Esophagus muscularis mucosa (tissue), 4 donors: Measurements from ENCODE around the gene PHAF1.

ENCODE experiments used
- CTCF ChIP-seq, 3 experiments: fragments of 200-600 bp in 2 of 3; fragments of 450-650 bp in 1 of 3; sonication (generic) in 2 of 3; IDR thresholded peaks; one replicate each; pipeline ENCODE4 v1.5.1; 2017 to 2019; ENCODE audit warnings: antibody characterized with exemption in 3 of 3, mild to moderate bottlenecking in 2 of 3, moderate library complexity in 1 of 3
- EP300 ChIP-seq: sonication (generic); formaldehyde crosslinking; IDR thresholded peaks from one replicate; pipeline ENCODE4 v1.6.1; 2017; ENCODE audit warnings: antibody characterized with exemption
- POLR2A ChIP-seq: fragments of 450-650 bp; IDR thresholded peaks from one replicate; pipeline ENCODE4 v1.6.1; 2017; ENCODE audit warnings: antibody characterized with exemption, moderate library complexity, mild to moderate bottlenecking, low read depth
- POLR2AphosphoS5 ChIP-seq, 2 donors: sonication (generic); formaldehyde crosslinking; IDR thresholded peaks; one replicate each; pipeline ENCODE4 v1.6.1; 2017; ENCODE audit warnings: antibody characterized with exemption in 2 of 2

GRCh38 chr16:67082100-67082499 is 27.6 kb upstream of the PHAF1 start:
- TF ChIP-seq CTCF (IDR thresholded peaks at IDR 0.05) (no peak), EP300 (no peak), POLR2AphosphoS5 (IDR thresholded peaks at IDR 0.05) (no peak), POLR2A (no peak)
